GM18873 (cell line): ENCODE data around the gene AP3M1.

Source experiments
- ATAC-seq: cut with Tn5 transposase; IDR thresholded peaks from one replicate; pipeline ENCODE4 v1.9.1; 2021; ENCODE audit warnings: mild to moderate bottlenecking, moderate library complexity, moderate number of reproducible peaks; ENCODE audit not compliant: unreplicated experiment, low FRiP score

Gene AP3M1

GRCh38 chr10:74081192-74081803 lies 69.3 kb downstream of the AP3M1 start:
- ATAC-seq, result no peak

- no peak for ATAC-seq
Measured at GRCh38 chr10:74079936-74080590, 70.6 kb downstream of the AP3M1 start.

GRCh38 chr10:74079028-74079935 lies 71.3 kb downstream of the AP3M1 start:
- ATAC-seq, result no peak

- ATAC-seq, result no peak
Measured at GRCh38 chr10:74078037-74078436, 72.6 kb downstream of the AP3M1 start.

- no peak for ATAC-seq
Measured at GRCh38 chr10:74077416-74077815, 73.2 kb downstream of the AP3M1 start.

GRCh38 chr10:74076961-74077360 lies 73.7 kb downstream of the AP3M1 start:
- ATAC-seq, result no peak

GRCh38 chr10:74075906-74076305 lies 74.7 kb downstream of the AP3M1 start:
- ATAC-seq, result no peak

- ATAC-seq, result no peak
Measured at GRCh38 chr10:74072503-74072902, 78.1 kb downstream of the AP3M1 start.

- ATAC-seq, result no peak
Measured at GRCh38 chr10:74071157-74071556, 79.5 kb downstream of the AP3M1 start.
